HG03280 (cell line): Measurements from ENCODE around the gene RBM6.
"Not testable (repeated sequence)": the region's sequence is repeated elsewhere in the genome, so short reads cannot be mapped to it uniquely, and the experiment has no call there.

ENCODE experiments used
- ATAC-seq: cut with Tn5 transposase; IDR thresholded peaks from one replicate; pipeline ENCODE4 v1.9.1; 2021; ENCODE audit warnings: mild to moderate bottlenecking, moderate library complexity; ENCODE audit not compliant: unreplicated experiment

Gene RBM6

GRCh38 chr3:49939858-49940666, at the start of gene RBM6:
Gene RBM6 (plus strand): TSS chr3:49940150. CDS start chr3:49962642, 22,492 bp downstream.
- ATAC-seq, result peak; percentile 92

GRCh38 chr3:49895791-49896190, 44.2 kb upstream of the RBM6 start:
- no peak for ATAC-seq

GRCh38 chr3:49896345-49896744, 43.6 kb upstream of the RBM6 start:
- ATAC-seq, result no peak

- no peak for ATAC-seq
These were observed 41.0 kb upstream of the RBM6 start for GRCh38 chr3:49898991-49899390.

GRCh38 chr3:49899815-49900214, 40.1 kb upstream of the RBM6 start:
- ATAC-seq, result no peak

- no peak for ATAC-seq
These were observed 39.3 kb upstream of the RBM6 start for GRCh38 chr3:49900491-49901153.

GRCh38 chr3:49901366-49902339, 38.3 kb upstream of the RBM6 start:
- no peak for ATAC-seq

GRCh38 chr3:49902511-49903345, 37.2 kb upstream of the RBM6 start:
- ATAC-seq, result no peak

GRCh38 chr3:49903451-49904424, 36.2 kb upstream of the RBM6 start, which contains the start of gene MST1R:
Gene MST1R (minus strand): TSS chr3:49903873. CDS start chr3:49903609, 264 bp downstream.
- peak; percentile 62 for ATAC-seq

- not testable (repeated sequence) for ATAC-seq
These were observed 35.5 kb upstream of the RBM6 start for GRCh38 chr3:49904448-49904847.

GRCh38 chr3:49906073-49906743, 33.7 kb upstream of the RBM6 start:
- no peak for ATAC-seq

GRCh38 chr3:49908373-49909199, 31.4 kb upstream of the RBM6 start:
- no peak for ATAC-seq

GRCh38 chr3:49910409-49911123, 29.4 kb upstream of the RBM6 start:
- ATAC-seq, result no peak

GRCh38 chr3:49911124-49911420, 28.9 kb upstream of the RBM6 start:
- ATAC-seq, result no peak

- ATAC-seq, result no peak
These were observed 28.3 kb upstream of the RBM6 start for GRCh38 chr3:49911611-49912010.

- no peak for ATAC-seq
These were observed 27.1 kb upstream of the RBM6 start for GRCh38 chr3:49912881-49913281.

- no peak for ATAC-seq
These were observed 25.0 kb upstream of the RBM6 start for GRCh38 chr3:49914906-49915305.
